ENCODE data around the gene SPATA18.
"Not testable (repeated sequence)": the region's sequence is repeated elsewhere in the genome, so short reads cannot be mapped to it uniquely, and the experiment has no call there.

The SPATA18 gene

GRCh38 chr4:52054254-52054653 is 3.1 kb downstream of the SPATA18 start:
- DNase-seq: no peak

- DNase-seq: no peak
These were observed 6.1 kb downstream of the SPATA18 start for GRCh38 chr4:52057196-52057595.

- DNase-seq: no peak
These were observed 7.2 kb downstream of the SPATA18 start for GRCh38 chr4:52058275-52058674.

GRCh38 chr4:52059372-52059771 is 8.3 kb downstream of the SPATA18 start:
- no peak for DNase-seq

GRCh38 chr4:52069571-52069970 is 18.5 kb downstream of the SPATA18 start:
- DNase-seq: no peak

GRCh38 chr4:52071791-52072546 is 20.9 kb downstream of the SPATA18 start:
- no peak for DNase-seq

GRCh38 chr4:52076731-52077130 is 25.6 kb downstream of the SPATA18 start:
- DNase-seq: no peak

GRCh38 chr4:52079659-52080058 is 28.6 kb downstream of the SPATA18 start:
- no peak for DNase-seq

- no peak for DNase-seq
These were observed 30.1 kb downstream of the SPATA18 start for GRCh38 chr4:52081216-52081615.

- not testable (repeated sequence) for DNase-seq
These were observed 35.3 kb downstream of the SPATA18 start for GRCh38 chr4:52086425-52086824.

GRCh38 chr4:52091801-52092200 is 40.7 kb downstream of the SPATA18 start:
- DNase-seq: no peak

GRCh38 chr4:52093466-52093865 is 42.4 kb downstream of the SPATA18 start:
- no peak for DNase-seq

- no peak for DNase-seq
These were observed 43.5 kb downstream of the SPATA18 start for GRCh38 chr4:52094376-52095145.

GRCh38 chr4:52095374-52095773 is 44.3 kb downstream of the SPATA18 start:
- DNase-seq: no peak

GRCh38 chr4:52096048-52096447 is 44.9 kb downstream of the SPATA18 start:
- DNase-seq: no peak

- no peak for DNase-seq
These were observed 47.5 kb downstream of the SPATA18 start for GRCh38 chr4:52098618-52099017.

- no peak for DNase-seq
These were observed 48.9 kb downstream of the SPATA18 start for GRCh38 chr4:52099860-52100461.

GRCh38 chr4:52102587-52102986 is 51.5 kb downstream of the SPATA18 start:
- DNase-seq: no peak

GRCh38 chr4:52103319-52103718 is 52.2 kb downstream of the SPATA18 start:
- peak; percentile 47 for DNase-seq

- DNase-seq: no peak
These were observed 54.2 kb downstream of the SPATA18 start for GRCh38 chr4:52105276-52105675.

- no peak for DNase-seq
These were observed 55.1 kb downstream of the SPATA18 start for GRCh38 chr4:52106191-52106590.

- no peak for DNase-seq
These were observed 55.6 kb downstream of the SPATA18 start for GRCh38 chr4:52106660-52107059.

GRCh38 chr4:52107336-52107735 is 56.2 kb downstream of the SPATA18 start:
- DNase-seq: no peak

- no peak for DNase-seq
These were observed 56.6 kb downstream of the SPATA18 start for GRCh38 chr4:52107745-52108144.

Data from NCI-H82 (cell line).